Neural cell (in vitro differentiated cells): ENCODE data around the gene FMN2.

Experiments
- CTCF ChIP-seq: fragments of 450-650 bp; IDR thresholded peaks from 2 replicates; pipeline ENCODE4 v1.5.1; 2014; ENCODE audit warnings: antibody characterized with exemption, mild to moderate bottlenecking, moderate library complexity; ENCODE audit not compliant: poor library complexity, severe bottlenecking
- EP300 ChIP-seq: fragments of 450-650 bp; conservative IDR thresholded peaks from 2 replicates; pipeline ENCODE4 v1.6.1; 2014; ENCODE audit warnings: antibody characterized with exemption, mild to moderate bottlenecking, moderate library complexity; ENCODE audit not compliant: poor library complexity, severe bottlenecking
- EZH2 ChIP-seq: fragments of 200-600, 300-800 bp; shearing (Covaris generic), sonication (generic); IDR thresholded peaks from 2 replicates; pipeline ENCODE4 v1.6.1; 2014; ENCODE audit warnings: antibody characterized with exemption, low read length, borderline replicate concordance, mild to moderate bottlenecking; ENCODE audit not compliant: insufficient read depth, poor library complexity, severe bottlenecking
- POLR2AphosphoS5 ChIP-seq: IDR thresholded peaks from 2 replicates; pipeline ENCODE4 v1.6.1; 2012
- RAD21 ChIP-seq: fragments of 450-650 bp; conservative IDR thresholded peaks from 2 replicates; pipeline ENCODE4 v1.6.1; 2014; ENCODE audit warnings: antibody characterized with exemption, mild to moderate bottlenecking, moderate library complexity
- REST ChIP-seq: IDR thresholded peaks from 2 replicates; pipeline ENCODE4 v1.6.1; 2012; ENCODE audit warnings: borderline replicate concordance
- SMC3 ChIP-seq: fragments of 450-650 bp; conservative IDR thresholded peaks from 2 replicates; pipeline ENCODE4 v1.6.1; 2014; ENCODE audit warnings: antibody characterized with exemption, mild to moderate bottlenecking, moderate library complexity; ENCODE audit not compliant: poor library complexity
- TAF1 ChIP-seq: IDR thresholded peaks from 2 replicates; pipeline ENCODE4 v1.6.1; 2012; ENCODE audit warnings: low read depth

- TF ChIP-seq CTCF (no peak), SMC3 (no peak), TAF1 (no peak), RAD21 (no peak), POLR2AphosphoS5 (no peak), EZH2 (no peak), EP300 (no peak), REST (no peak)
These were observed 353.7 kb downstream of the FMN2 start for GRCh38 chr1:240445369-240445768.
